GM13977 (cell line): ENCODE data around the gene SBK2.

Experiments used
- DNase-seq: peaks from one replicate; pipeline ENCODE4 v3.0.0; 2012; ENCODE audit warnings: low spot score
- in situ Hi-C: fragments of 300-500 bp; cut with MboI; formaldehyde crosslinking; loops from one replicate; pipeline ENCODE4 v1.12.0; 2022; ENCODE audit warnings: low sequenced_read_pairs, low pct_unique_long_range_greater_than_20kb, mixed read lengths, inconsistent platforms; ENCODE audit not compliant: unreplicated experiment
- TF ChIP-seq, protein P1 (sequence below): IDR thresholded peaks from 2 replicates; pipeline ENCODE4 v1.5.1; 2012; ENCODE audit warnings: mild to moderate bottlenecking, control low read depth; ENCODE audit not compliant: insufficient read depth; ENCODE audit errors: extremely low read depth, missing control alignments

Gene SBK2

GRCh38 chr19:55546822-55547614, 10.1 kb upstream of the SBK2 start:
- TF ChIP-seq, protein P1, sequence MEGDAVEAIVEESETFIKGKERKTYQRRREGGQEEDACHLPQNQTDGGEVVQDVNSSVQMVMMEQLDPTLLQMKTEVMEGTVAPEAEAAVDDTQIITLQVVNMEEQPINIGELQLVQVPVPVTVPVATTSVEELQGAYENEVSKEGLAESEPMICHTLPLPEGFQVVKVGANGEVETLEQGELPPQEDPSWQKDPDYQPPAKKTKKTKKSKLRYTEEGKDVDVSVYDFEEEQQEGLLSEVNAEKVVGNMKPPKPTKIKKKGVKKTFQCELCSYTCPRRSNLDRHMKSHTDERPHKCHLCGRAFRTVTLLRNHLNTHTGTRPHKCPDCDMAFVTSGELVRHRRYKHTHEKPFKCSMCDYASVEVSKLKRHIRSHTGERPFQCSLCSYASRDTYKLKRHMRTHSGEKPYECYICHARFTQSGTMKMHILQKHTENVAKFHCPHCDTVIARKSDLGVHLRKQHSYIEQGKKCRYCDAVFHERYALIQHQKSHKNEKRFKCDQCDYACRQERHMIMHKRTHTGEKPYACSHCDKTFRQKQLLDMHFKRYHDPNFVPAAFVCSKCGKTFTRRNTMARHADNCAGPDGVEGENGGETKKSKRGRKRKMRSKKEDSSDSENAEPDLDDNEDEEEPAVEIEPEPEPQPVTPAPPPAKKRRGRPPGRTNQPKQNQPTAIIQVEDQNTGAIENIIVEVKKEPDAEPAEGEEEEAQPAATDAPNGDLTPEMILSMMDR = no peak
- in situ Hi-C loops = no loop called here

DNA sequence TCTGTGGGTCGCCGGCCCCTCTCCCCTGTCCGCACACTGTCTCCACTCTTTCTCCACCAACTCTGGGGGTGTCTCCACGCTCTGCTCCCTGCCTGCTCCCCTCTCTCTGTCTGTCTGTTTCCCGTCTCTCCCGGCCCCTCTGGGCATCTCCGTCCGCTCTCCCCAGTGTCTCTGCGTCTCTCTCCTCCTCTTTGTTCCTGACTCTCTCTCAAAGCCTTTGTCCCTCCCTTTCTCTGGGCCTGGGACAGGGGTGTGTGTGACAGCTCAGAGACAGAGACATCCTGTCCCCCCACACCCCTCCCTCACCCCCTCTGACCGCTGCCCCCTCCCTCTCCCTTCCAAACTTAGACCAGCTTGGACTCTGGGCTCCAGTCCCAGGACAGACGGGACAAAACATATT, 9.1 kb upstream of the SBK2 start:
- DNase-seq = no peak
- in situ Hi-C loops = no loop called here
- TF ChIP-seq, protein P1 = no peak

More at GRCh38 chr19:55546822-55547614, 10.1 kb upstream of the SBK2 start:
- DNase-seq = no peak

DNA sequence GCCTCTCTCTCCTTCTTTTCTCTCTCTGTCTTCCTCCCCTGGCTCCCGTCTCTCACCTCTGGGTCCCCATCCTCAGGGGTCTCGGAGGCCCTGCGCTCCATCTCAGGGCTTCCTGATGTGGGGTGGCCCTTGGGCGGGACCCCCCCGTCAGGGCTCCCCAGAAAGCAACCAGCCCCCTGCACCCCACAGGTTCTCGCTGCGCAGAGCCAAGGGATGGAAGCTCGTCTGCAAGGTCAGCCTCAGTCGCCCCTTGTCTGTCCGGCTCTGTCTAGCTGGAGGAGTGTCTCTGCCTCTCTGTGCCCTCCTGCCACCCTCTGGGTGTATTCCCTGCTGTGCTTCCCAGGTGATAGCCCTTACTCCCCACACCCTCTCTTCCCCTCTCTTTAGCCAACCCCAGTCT, 8.5 kb upstream of the SBK2 start, which contains the start of gene SBK3:
Gene SBK3 (minus strand): TSS at position 101 of the 400 bp plus-strand sequence. CDS start 0 bp downstream, at position 101.
- no peak for DNase-seq
- in situ Hi-C loops = no loop called here
- TF ChIP-seq, protein P1 = no peak

GRCh38 chr19:55544776-55545439, 8.0 kb upstream of the SBK2 start:
- in situ Hi-C loops = no loop called here
- DNase-seq = no peak
- TF ChIP-seq, protein P1 = no peak

DNA sequence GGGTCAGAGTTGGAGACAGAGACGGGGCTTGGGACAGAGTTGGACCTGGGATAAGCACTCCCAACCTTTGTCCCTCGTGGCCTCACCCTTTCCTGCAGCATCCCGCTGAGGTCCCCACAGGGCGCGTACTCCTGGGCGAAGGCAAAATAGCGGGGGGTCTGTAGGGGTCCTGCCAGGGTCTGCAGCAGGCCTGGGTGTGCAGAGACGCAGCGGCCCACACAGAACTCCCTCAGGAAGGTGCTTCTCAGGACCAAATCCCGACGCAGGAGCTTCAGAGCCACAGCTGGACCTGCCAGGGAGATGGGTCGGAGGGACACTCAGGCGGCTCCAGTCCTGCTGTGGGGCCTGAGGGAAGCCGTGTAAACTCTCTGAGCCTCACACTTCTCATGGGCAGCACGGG, 7.1 kb upstream of the SBK2 start:
- TF ChIP-seq, protein P1 = no peak
- in situ Hi-C loops = no loop called here
- DNase-seq = no peak

DNA sequence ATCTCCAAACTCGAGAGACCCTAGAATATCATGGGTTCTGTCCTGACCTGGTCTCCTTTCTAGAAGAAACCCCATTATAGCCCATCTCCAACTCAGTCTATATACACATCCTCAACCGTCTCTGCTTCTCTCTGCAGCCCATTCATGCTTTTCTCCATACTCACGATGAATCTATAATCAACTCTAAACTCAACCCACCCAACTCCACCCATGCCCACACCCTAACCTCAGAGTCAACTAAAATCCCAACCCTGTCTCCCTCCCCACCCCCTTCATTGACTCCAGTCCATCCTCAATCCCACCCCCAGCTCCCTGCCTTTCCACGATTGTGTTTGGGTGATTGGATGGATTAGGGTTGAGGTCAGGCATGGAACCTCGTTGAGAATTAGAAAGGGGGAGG, 6.6 kb upstream of the SBK2 start:
- DNase-seq = no peak
- in situ Hi-C loops = no loop called here
- TF ChIP-seq, protein P1 = no peak
